ENCODE results near the gene DNAJC13.

Gene DNAJC13

DNA sequence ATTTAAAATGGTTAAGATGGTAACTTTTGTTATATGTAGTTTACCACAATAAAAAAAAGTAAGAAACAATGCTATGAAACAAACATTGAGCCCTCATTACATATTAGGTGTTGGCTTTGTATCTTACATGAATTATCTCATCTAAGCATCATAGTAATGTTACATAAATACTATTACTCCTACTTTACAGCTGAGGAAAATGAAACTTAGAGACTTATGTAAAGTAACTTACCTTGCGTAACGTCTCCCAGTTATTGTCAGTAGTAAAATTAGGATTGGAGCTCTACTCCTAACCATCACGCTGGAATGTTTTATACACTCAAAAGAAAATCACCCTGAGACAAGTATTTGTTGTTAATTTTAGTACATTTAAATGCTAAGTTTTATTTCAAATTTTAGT lies 42.2 kb downstream of the DNAJC13 start:
- ChIA-PET POLR2A (no interaction called here), CTCF (no interaction called here)
- TF ChIP-seq L3MBTL2 (conservative IDR thresholded peaks at IDR 0.05) = no peak
- no peak for TF ChIP-seq BHLHE40 (IDR thresholded peaks at IDR 0.05; ENCODE audit: borderline replicate concordance)
- no peak for TF ChIP-seq SUZ12 (IDR thresholded peaks at IDR 0.05)
- no peak for TF ChIP-seq NFRKB (IDR thresholded peaks at IDR 0.05)
- TF ChIP-seq FOXM1 (IDR thresholded peaks at IDR 0.05; ENCODE audit: borderline replicate concordance) = no peak
- no peak for TF ChIP-seq ARNT (IDR thresholded peaks at IDR 0.05)
- TF ChIP-seq LEF1 (IDR thresholded peaks at IDR 0.05; ENCODE audit: borderline replicate concordance) = no peak
- TF ChIP-seq ZNF384 (IDR thresholded peaks at IDR 0.05) = no peak
- no peak for TF ChIP-seq TARDBP (IDR thresholded peaks at IDR 0.05)
- TF ChIP-seq PKNOX1 (IDR thresholded peaks at IDR 0.05) = no peak
- TF ChIP-seq SP1 (IDR thresholded peaks at IDR 0.05) = no peak
- no peak for TF ChIP-seq FOXA1 (IDR thresholded peaks at IDR 0.05)
- no peak for TF ChIP-seq ELF4 (IDR thresholded peaks at IDR 0.05)
- TF ChIP-seq CTBP1 (IDR thresholded peaks at IDR 0.05; ENCODE audit: borderline replicate concordance) = no peak
- TF ChIP-seq HDGF (IDR thresholded peaks at IDR 0.05; ENCODE audit: borderline replicate concordance) = no peak
- no peak for TF ChIP-seq FOXK2 (IDR thresholded peaks at IDR 0.05)
- no peak for DNase-seq (ENCODE audit: extremely low spot score)

DNA sequence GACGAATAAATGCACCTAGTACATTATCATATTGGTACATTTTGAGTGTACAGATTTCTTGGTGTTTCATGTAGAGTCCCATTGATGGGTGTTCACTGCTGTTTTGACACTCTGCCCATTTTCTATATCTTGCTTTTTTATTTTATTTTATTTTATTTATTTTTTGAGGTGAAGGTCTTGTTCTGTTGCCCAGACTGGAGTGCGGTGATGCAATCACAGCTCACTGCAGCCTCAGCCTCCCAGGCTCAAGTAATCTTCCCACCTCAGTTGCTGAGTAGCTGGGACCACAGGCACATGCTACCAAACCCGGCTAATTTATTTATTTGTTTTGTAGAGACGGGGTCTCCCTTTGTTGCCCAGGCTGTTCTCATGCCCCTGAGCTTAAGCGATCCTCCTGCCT lies 44.2 kb downstream of the DNAJC13 start:
- ChIA-PET CTCF (no interaction called here), POLR2A (no interaction called here)
- TF ChIP-seq FOXM1 (IDR thresholded peaks at IDR 0.05; ENCODE audit: borderline replicate concordance) = no peak
- no peak for TF ChIP-seq CTBP1 (IDR thresholded peaks at IDR 0.05; ENCODE audit: borderline replicate concordance)
- no peak for TF ChIP-seq ELF4 (IDR thresholded peaks at IDR 0.05)
- TF ChIP-seq LEF1 (IDR thresholded peaks at IDR 0.05; ENCODE audit: borderline replicate concordance) = no peak
- no peak for TF ChIP-seq SUZ12 (IDR thresholded peaks at IDR 0.05)
- TF ChIP-seq NFRKB (IDR thresholded peaks at IDR 0.05) = no peak
- no peak for TF ChIP-seq PKNOX1 (IDR thresholded peaks at IDR 0.05)
- TF ChIP-seq HDGF (IDR thresholded peaks at IDR 0.05; ENCODE audit: borderline replicate concordance) = no peak
- no peak for TF ChIP-seq FOXK2 (IDR thresholded peaks at IDR 0.05)
- no peak for TF ChIP-seq L3MBTL2 (conservative IDR thresholded peaks at IDR 0.05)
- no peak for TF ChIP-seq FOXA1 (IDR thresholded peaks at IDR 0.05)
- no peak for TF ChIP-seq ZNF384 (IDR thresholded peaks at IDR 0.05)
- TF ChIP-seq BHLHE40 (IDR thresholded peaks at IDR 0.05; ENCODE audit: borderline replicate concordance) = no peak
- no peak for DNase-seq (ENCODE audit: extremely low spot score)

DNA sequence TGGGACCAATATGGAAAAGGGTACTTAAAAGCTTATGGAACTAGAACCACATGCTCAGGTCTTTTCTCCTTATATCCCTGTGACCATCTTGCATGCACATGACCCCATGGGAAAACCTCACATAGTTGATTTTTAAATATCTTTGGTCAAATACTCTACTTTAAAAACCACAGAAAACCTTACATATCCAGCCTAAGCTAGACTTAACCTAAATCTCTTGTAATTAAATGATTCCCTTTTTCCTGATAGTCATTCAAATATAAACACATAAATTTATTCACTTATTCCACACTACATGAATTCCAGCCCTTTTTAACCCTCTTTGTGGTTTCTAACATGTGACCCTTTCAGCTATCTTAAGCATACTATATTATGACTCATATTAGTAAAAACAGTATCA lies 46.8 kb downstream of the DNAJC13 start:
- ChIA-PET POLR2A (interaction anchor here (1.1 kb wide), 1 partner anchor 47 kb away, joined by 3 read pairs; the partner anchor contains the start of gene DNAJC13), CTCF (no interaction called here)
- TF ChIP-seq L3MBTL2 (conservative IDR thresholded peaks at IDR 0.05) = no peak
- TF ChIP-seq ARNT (IDR thresholded peaks at IDR 0.05) = no peak
- TF ChIP-seq CTBP1 (IDR thresholded peaks at IDR 0.05; ENCODE audit: borderline replicate concordance) = no peak
- no peak for TF ChIP-seq FOXM1 (IDR thresholded peaks at IDR 0.05; ENCODE audit: borderline replicate concordance)
- no peak for TF ChIP-seq PKNOX1 (IDR thresholded peaks at IDR 0.05)
- TF ChIP-seq LEF1 (IDR thresholded peaks at IDR 0.05; ENCODE audit: borderline replicate concordance) = no peak
- TF ChIP-seq FOXA1 (IDR thresholded peaks at IDR 0.05) = no peak
- no peak for TF ChIP-seq HDGF (IDR thresholded peaks at IDR 0.05; ENCODE audit: borderline replicate concordance)
- no peak for TF ChIP-seq NFRKB (IDR thresholded peaks at IDR 0.05)
- no peak for TF ChIP-seq SUZ12 (IDR thresholded peaks at IDR 0.05)
- TF ChIP-seq TARDBP (IDR thresholded peaks at IDR 0.05) = no peak
- TF ChIP-seq ZNF384 (IDR thresholded peaks at IDR 0.05) = no peak
- no peak for TF ChIP-seq ELF4 (IDR thresholded peaks at IDR 0.05)
- no peak for TF ChIP-seq FOXK2 (IDR thresholded peaks at IDR 0.05)
- TF ChIP-seq BHLHE40 (IDR thresholded peaks at IDR 0.05; ENCODE audit: borderline replicate concordance) = no peak
- TF ChIP-seq SP1 (IDR thresholded peaks at IDR 0.05) = no peak
- DNase-seq (ENCODE audit: extremely low spot score) = no peak

DNA sequence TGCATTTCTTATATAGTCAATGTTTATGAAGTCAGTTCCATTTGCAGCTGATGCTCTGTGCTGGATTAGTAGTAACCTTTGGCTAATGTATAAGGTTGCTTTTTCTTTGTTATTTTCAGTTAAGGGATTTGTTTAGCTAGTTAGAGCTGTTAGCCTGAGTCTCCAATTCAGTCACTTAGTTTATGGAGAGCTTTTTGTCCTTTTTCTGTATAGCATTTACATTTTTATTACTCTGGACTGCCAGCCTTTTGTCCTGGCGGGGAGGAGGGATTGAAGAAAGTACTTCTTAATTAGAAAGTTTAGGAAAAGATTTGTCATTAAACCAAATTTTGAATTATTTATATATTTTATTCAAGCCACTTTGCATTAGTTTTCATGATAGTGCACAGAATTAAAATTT lies 52.0 kb downstream of the DNAJC13 start:
- DNase-seq (ENCODE audit: extremely low spot score) = no peak
- no peak for TF ChIP-seq BHLHE40 (IDR thresholded peaks at IDR 0.05; ENCODE audit: borderline replicate concordance)
- no peak for TF ChIP-seq SP1 (IDR thresholded peaks at IDR 0.05)
- TF ChIP-seq L3MBTL2 (conservative IDR thresholded peaks at IDR 0.05) = no peak
- TF ChIP-seq FOXK2 (IDR thresholded peaks at IDR 0.05) = no peak
- TF ChIP-seq CTBP1 (IDR thresholded peaks at IDR 0.05; ENCODE audit: borderline replicate concordance) = no peak
- no peak for TF ChIP-seq FOXA1 (IDR thresholded peaks at IDR 0.05)
- TF ChIP-seq HDGF (IDR thresholded peaks at IDR 0.05; ENCODE audit: borderline replicate concordance) = no peak
- no peak for TF ChIP-seq ARNT (IDR thresholded peaks at IDR 0.05)
- ChIA-PET CTCF (no interaction called here), POLR2A (no interaction called here)

GRCh38 chr3:132486099-132486498 lies 68.8 kb downstream of the DNAJC13 start:
- DNase-seq (ENCODE audit: extremely low spot score) = no peak
- ChIA-PET POLR2A (no interaction called here), CTCF (no interaction called here)
- TF ChIP-seq FOXM1 (IDR thresholded peaks at IDR 0.05; ENCODE audit: borderline replicate concordance) = no peak
- TF ChIP-seq SUZ12 (IDR thresholded peaks at IDR 0.05) = no peak
- TF ChIP-seq CTBP1 (IDR thresholded peaks at IDR 0.05; ENCODE audit: borderline replicate concordance) = no peak

GRCh38 chr3:132488151-132488550 lies 70.8 kb downstream of the DNAJC13 start:
- TF ChIP-seq NFRKB (IDR thresholded peaks at IDR 0.05) = no peak
- TF ChIP-seq LEF1 (IDR thresholded peaks at IDR 0.05; ENCODE audit: borderline replicate concordance) = no peak
- TF ChIP-seq ZNF384 (IDR thresholded peaks at IDR 0.05) = no peak
- TF ChIP-seq TARDBP (IDR thresholded peaks at IDR 0.05) = no peak
- no peak for TF ChIP-seq BHLHE40 (IDR thresholded peaks at IDR 0.05; ENCODE audit: borderline replicate concordance)
- TF ChIP-seq CTBP1 (IDR thresholded peaks at IDR 0.05; ENCODE audit: borderline replicate concordance) = no peak
- DNase-seq (ENCODE audit: extremely low spot score) = no peak
- POLR2A ChIA-PET = no interaction called here
- CTCF ChIA-PET = interaction anchor here (0.7 kb wide), 1 partner anchor 9 kb away, joined by 3 read pairs; no protein-coding TSS in a partner anchor

Measured in HEK293T (cell line).